NCI-H2227 treated with DMSO at 0.1 percent for 48 hours (cell line): ENCODE data around the gene LPP.

Source experiments
- DNase-seq: peaks from one replicate; lab custom pipeline; 2025; lab: John Stamatoyannopoulos, UW

LPP gene

GRCh38 chr3:188365184-188365583 lies 211.2 kb downstream of the LPP start:
- no peak for DNase-seq

- DNase-seq: no peak
These were observed 212.2 kb downstream of the LPP start for GRCh38 chr3:188365988-188366698.

GRCh38 chr3:188367678-188368077 lies 213.7 kb downstream of the LPP start:
- no peak for DNase-seq

GRCh38 chr3:188369526-188369925 lies 215.6 kb downstream of the LPP start:
- DNase-seq: no peak

- no peak for DNase-seq
These were observed 216.3 kb downstream of the LPP start for GRCh38 chr3:188370081-188370830.

- no peak for DNase-seq
These were observed 224.8 kb downstream of the LPP start for GRCh38 chr3:188378786-188379185.

- no peak for DNase-seq
These were observed 226.3 kb downstream of the LPP start for GRCh38 chr3:188380252-188380651.

- no peak for DNase-seq
These were observed 226.8 kb downstream of the LPP start for GRCh38 chr3:188380722-188381121.

- DNase-seq: no peak
These were observed 229.8 kb downstream of the LPP start for GRCh38 chr3:188383748-188384147.

- DNase-seq: no peak
These were observed 231.3 kb downstream of the LPP start for GRCh38 chr3:188385295-188385694.

- DNase-seq: no peak
These were observed 235.9 kb downstream of the LPP start for GRCh38 chr3:188389711-188390342.

GRCh38 chr3:188390343-188390718 lies 236.4 kb downstream of the LPP start:
- DNase-seq: no peak

- DNase-seq: no peak
These were observed 237.0 kb downstream of the LPP start for GRCh38 chr3:188390775-188391443.

GRCh38 chr3:188391592-188391991 lies 237.6 kb downstream of the LPP start:
- no peak for DNase-seq

GRCh38 chr3:188392076-188392475 lies 238.1 kb downstream of the LPP start:
- DNase-seq: no peak

GRCh38 chr3:188394623-188395022 lies 240.7 kb downstream of the LPP start:
- no peak for DNase-seq

GRCh38 chr3:188396251-188396650 lies 242.3 kb downstream of the LPP start:
- DNase-seq: no peak

GRCh38 chr3:188396900-188397299 lies 242.9 kb downstream of the LPP start:
- no peak for DNase-seq

GRCh38 chr3:188397766-188398705 lies 244.1 kb downstream of the LPP start:
- DNase-seq: no peak

GRCh38 chr3:188400494-188401243 lies 246.7 kb downstream of the LPP start:
- DNase-seq: no peak
